HG03066 (cell line): ENCODE results near the gene UMODL1.
"Not testable (repeated sequence)": the region's sequence is repeated elsewhere in the genome, so short reads cannot be mapped to it uniquely, and the experiment has no call there.

Experiments used
- ATAC-seq: cut with Tn5 transposase; IDR thresholded peaks from one replicate; pipeline ENCODE4 v1.9.1; 2021; ENCODE audit warnings: low read depth; ENCODE audit not compliant: unreplicated experiment

The UMODL1 gene

GRCh38 chr21:42160111-42160721 is 89.1 kb downstream of the UMODL1 start:
- no peak for ATAC-seq

GRCh38 chr21:42160765-42161164 is 89.6 kb downstream of the UMODL1 start:
- ATAC-seq: no peak

- ATAC-seq: no peak
These were observed 90.4 kb downstream of the UMODL1 start for GRCh38 chr21:42161401-42161955.

GRCh38 chr21:42161956-42162681 is 91.0 kb downstream of the UMODL1 start:
- no peak for ATAC-seq

- no peak for ATAC-seq
These were observed 91.9 kb downstream of the UMODL1 start for GRCh38 chr21:42162831-42163510.

- ATAC-seq: no peak
These were observed 92.4 kb downstream of the UMODL1 start for GRCh38 chr21:42163511-42163863.

GRCh38 chr21:42164064-42164789 is 93.1 kb downstream of the UMODL1 start:
- no peak for ATAC-seq

- ATAC-seq: no peak
These were observed 93.7 kb downstream of the UMODL1 start for GRCh38 chr21:42164818-42165217.

GRCh38 chr21:42165901-42166300 is 94.8 kb downstream of the UMODL1 start:
- no peak for ATAC-seq

- ATAC-seq: no peak
These were observed 98.6 kb downstream of the UMODL1 start for GRCh38 chr21:42169758-42170157.

GRCh38 chr21:42171091-42172053 is 100.3 kb downstream of the UMODL1 start:
- ATAC-seq: no peak

GRCh38 chr21:42172596-42173483 is 101.7 kb downstream of the UMODL1 start:
- ATAC-seq: no peak

GRCh38 chr21:42174173-42174572 is 103.1 kb downstream of the UMODL1 start:
- no peak for ATAC-seq

GRCh38 chr21:42175110-42175710 is 104.1 kb downstream of the UMODL1 start:
- no peak for ATAC-seq

GRCh38 chr21:42176859-42177258 is 105.7 kb downstream of the UMODL1 start:
- ATAC-seq: no peak

GRCh38 chr21:42179316-42179715 is 108.2 kb downstream of the UMODL1 start:
- no peak for ATAC-seq

GRCh38 chr21:42180001-42180400 is 108.9 kb downstream of the UMODL1 start:
- ATAC-seq: not testable (repeated sequence)

- no peak for ATAC-seq
These were observed 111.7 kb downstream of the UMODL1 start for GRCh38 chr21:42182713-42183371.
